Activated CD8-positive, alpha-beta memory T cell treated with anti-CD3 and anti-CD28 coated beads for 48 hours (primary cell): ENCODE results near the gene PDIA2.
A peak's percentile ranks its signal among the peaks of the same experiment; 100 is the strongest.
"Not testable (repeated sequence)": the region's sequence is repeated elsewhere in the genome, so short reads cannot be mapped to it uniquely, and the experiment has no call there.

Experiments used
- DNase-seq, 3 experiments: peaks; one replicate each; pipeline ENCODE4 v3.0.0-alpha.2; 2020; ENCODE audit warnings: low read depth in 2 of 3, low spot score in 2 of 3

PDIA2 gene

DNA sequence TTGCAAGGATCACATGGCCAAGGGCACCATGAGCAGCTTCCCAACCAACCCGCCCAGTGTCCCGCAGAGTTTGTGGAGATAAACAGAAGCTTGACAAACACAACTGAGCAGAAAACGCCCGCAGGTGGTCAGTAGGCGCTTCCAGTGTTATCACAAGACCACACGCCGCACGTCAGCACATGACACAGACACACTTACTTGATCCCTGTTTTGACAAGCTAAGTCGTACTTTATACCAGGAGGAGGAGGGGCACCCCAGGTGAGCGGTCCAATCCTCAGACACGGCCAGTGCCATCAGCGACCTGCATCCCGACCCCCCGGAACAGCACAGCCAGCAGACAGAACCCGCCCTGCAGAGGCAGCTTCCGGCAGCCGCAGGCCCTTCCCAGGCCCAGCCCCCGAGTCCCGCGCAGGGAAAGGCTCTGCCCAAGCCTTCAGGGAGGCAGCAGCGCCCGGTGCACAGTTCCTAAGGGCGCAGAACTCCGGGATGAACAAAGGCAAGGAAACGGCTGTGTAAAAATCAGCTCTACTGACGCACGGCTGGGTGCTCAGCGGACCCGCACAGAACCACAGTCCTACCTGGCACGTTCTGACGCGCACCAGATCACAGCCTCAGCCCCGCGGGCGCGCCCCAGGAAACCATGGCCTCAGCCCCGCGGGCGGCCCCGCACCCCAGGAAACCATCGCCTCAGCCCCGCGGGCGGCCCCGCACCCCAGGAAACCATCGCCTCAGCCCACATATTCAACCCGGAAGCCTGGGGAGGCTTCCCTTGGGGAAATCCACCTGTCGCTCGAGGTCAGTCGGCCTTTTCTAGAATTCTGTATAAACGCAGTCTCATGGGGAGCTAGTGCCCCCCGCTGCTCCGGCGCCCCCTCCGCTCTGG lies 41.7 kb downstream of the PDIA2 start:
- DNase-seq = peak in 1 of 3 experiments; percentile 32

DNA sequence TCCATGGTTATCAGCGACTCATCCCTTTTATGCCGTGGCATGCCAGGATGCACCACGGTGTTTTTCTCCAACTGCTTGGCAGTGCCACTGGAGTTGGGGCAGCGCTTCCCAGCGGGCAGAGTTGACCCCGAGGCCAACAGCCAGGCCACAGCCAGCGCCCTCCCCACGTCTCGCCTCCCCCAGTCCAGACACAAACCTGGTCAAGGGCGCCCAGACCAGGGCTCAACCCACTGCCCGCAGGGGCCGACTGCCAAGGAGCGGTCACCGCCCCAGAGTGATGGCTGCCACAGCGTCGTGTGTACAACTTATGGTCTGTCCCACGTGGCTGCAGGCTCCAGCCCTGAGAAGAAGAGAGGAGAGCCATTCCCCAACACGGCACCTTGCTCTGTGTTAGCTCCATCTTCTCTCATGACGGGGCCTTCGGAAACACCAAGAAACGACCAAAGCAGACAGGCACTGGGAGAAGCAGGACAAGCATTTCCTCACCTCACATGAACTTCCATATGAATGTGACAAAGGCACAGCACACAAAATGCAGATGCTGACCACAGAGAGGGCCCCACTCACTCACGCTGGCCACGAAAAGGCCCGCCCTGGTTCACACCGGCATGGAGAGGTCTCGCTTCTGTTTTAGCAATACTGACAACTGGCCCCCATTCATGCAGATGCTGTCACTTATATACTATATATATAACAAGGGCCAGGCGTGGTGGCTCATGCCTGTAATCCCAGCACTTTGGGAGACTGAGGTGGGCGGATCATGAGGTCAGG lies 42.6 kb downstream of the PDIA2 start:
- DNase-seq = no peak

DNA sequence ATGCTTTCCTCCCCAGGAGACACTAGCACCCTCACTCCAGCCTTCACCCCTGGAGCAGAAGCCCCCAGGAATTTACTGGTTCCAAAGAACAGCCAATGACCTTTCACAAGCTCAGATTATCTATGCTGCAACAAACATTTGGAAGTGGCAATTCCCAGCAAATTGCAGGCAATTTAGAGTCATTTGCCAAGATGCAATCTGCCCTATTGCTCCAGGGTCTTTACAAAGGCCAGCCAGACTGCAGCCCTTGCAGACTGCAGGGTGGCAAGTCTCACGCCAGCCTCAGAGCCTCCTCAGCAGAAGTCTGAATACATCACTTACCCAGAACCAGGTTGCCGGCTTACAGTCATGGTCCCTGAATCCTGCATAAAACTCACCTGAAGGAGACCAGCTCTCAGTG lies 47.8 kb downstream of the PDIA2 start:
- no peak for DNase-seq

DNA sequence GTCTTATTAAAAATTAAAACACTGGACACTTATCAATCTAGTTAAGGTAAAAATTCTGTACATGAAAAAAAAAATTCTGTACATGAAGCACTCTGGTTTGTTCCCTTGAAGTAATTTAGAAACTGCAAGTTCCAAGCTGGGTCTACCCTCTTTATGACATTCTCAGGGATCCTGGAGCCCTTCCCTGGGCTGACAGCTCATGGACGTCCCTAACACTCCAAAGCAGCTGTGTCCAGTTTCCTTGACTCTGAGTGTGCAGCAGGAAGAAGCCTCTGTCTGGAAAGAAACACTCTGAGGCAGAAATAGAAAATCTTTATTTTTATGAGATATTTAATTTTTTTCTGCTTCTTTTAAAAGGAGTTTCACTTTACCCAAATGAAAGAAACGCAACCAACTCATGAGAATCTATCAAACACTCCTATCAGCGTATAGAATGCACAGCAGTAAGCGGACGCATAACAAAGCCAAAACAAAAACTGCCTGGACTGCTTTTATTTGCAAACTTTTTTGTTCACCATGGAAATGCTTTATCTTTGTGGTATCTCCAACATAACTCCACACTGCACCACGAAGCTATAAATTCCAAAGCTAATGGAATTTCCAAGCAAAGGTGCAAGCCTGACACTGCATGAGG lies 48.3 kb downstream of the PDIA2 start:
- DNase-seq = not testable (repeated sequence)

DNA sequence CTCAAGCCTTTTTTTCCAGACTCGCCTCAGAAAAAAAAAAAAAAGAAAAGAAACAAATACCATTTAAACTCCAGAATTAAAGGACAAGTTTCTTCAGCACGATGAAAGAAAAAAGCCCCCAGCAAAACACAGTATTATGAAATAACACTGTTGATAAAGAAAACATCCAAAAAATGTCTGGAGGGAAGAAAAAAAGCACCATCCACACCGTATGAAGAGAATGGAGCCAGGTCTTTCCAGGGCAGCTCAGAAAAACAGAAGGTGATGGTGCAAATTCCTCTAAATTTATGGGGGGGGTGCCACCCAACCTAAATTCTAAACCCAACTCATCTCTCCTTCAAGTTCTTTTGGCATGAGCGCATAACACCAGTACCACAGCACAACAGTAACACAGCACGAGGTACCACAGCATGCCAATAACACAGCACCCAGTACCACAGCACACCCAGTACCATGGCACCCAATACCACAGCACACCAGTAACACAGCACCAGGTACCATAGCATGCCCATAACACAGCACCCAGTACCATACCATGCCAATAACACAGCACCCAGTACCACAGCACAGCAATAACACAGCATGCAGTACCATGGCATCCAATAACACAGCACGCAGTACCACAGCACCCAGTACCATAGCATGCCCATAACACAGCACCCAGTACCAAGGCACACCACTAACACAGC lies 50.6 kb downstream of the PDIA2 start:
- DNase-seq = no peak

DNA sequence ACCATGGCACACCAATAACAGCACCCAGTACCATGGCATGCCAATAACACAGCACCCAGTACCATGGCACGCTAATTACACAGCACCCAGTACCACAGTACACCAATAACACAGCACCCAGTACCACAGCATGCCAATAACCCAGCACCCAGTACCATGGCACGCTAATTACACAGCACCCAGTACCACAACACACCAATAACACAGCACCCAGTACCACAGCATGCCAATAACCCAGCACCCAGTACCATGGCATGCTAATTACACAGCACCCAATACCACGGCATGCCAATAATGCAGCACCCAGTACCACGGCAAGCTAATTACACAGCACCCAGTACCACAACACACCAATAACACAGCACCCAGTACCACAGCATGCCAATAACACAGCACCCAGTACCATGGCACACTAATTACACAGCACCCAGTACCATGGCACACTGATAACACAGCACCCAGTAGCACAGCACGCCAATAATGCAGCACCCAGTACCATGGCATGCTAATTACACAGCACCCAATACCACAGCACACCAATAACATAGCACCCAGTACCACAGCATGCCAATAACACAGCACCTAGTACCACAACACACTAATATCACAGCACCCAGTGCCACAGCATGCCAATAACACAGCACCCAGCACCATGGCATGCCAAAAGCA lies 51.3 kb downstream of the PDIA2 start:
- DNase-seq = not testable (repeated sequence)

DNA sequence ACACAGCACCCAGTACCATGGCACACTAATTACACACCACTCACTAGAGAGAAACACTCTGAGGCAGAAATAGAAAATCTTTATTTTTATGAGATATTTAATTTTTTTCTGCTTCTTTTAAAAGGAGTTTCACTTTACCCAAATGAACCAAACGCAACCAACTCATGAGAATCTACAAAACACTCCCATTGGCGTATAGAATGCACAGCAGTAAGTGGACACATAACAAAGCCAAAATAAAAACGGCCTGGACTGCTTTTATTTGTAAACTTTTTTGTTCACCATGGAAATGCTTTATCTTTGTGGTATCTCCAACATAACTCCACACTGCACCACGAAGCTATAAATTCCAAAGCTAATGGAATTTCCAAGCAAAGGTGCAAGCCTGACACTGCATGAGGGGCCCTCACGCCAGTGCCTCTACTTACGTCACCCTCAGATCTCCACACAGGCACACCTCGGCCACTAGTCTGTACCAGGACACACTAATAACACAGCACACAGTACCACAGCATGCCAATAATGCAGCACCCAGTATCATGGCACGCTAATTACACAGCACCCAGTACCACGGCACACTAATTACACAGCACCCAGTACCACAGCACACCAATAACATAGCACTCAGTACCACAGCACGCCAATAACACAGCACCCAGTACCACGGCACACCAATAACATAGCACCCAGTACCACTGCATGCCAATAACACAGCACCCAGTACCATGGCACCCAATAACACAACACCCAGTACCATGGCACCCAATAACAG lies 52.1 kb downstream of the PDIA2 start:
- not testable (repeated sequence) for DNase-seq

DNA sequence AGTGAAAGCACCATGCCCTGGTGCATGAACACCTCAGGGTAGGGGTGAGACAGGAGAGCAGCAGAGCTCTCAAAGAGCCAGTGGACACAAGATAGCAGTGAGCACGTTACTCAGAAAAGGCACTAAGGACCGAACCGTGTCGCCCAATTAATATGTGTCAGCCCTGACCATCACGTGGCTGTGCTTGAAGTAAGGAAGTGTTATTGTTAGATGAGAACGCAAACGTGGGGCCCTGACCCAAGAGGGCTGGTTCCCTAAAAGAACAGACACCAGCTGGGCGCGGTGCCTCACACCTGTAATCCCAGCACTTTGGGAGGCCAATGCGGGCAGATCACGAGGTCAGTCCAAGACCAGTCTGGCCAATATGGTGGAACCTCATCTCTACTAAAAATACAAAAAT lies 53.3 kb downstream of the PDIA2 start:
- DNase-seq = no peak
